Activated naive CD4-positive, alpha-beta T cell treated with anti-CD3 and anti-CD28 coated beads, Interleukin-2, amount 10 ng/mL, durations not matched to agents 7 days and 5 days (primary cell): ENCODE results near the gene SEMA3A.

ENCODE experiments used
- CTCF ChIA-PET: fragments of 350-600 bp; sonication (Branson Sonifier 250); formaldehyde crosslinking; loops from one replicate; lab custom pipeline; 2021; ENCODE audit warnings: antibody characterized with exemption; lab: Charles Lee
- DNase-seq: peaks from one replicate; pipeline ENCODE4 v3.0.0-alpha.2; 2020
- H3K27ac Mint-ChIP-seq: one replicate; pipeline ENCODE4 v1.8.0; 2021; ENCODE audit warnings: mild to moderate bottlenecking, moderate library complexity, mixed read lengths
- H3K27me3 Mint-ChIP-seq: one replicate; pipeline ENCODE4 v1.8.0; 2021; ENCODE audit warnings: mild to moderate bottlenecking, mixed read lengths
- H3K36me3 Mint-ChIP-seq: one replicate; pipeline ENCODE4 v1.8.0; 2021; ENCODE audit warnings: mixed read lengths
- H3K4me1 Mint-ChIP-seq: one replicate; pipeline ENCODE4 v1.8.0; 2021; ENCODE audit warnings: mixed read lengths
- H3K4me3 Mint-ChIP-seq: one replicate; pipeline ENCODE4 v1.8.0; 2021; ENCODE audit warnings: mild to moderate bottlenecking, moderate library complexity, mixed read lengths
- H3K9me3 Mint-ChIP-seq: one replicate; pipeline ENCODE4 v1.8.0; 2021; ENCODE audit warnings: mixed read lengths

The SEMA3A gene

DNA sequence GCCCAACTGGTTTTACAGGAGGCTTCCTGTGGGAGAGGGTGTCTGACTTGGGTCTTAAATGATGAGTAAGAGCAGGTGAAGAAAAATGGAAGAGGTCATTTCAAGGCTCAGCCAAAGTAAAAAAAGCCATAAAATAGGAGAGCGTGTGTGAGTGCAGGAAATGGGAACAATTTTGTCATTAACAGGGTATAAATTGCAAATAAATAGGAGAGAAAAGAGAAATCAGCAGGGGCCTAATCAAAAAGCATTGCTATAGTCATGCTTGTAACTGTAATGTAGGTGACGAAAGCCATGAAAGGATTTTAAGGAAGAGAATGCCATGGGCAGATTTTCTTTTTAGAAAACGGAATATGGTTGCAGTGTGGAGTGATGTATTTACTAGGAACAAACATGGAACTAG is 15.7 kb upstream of the SEMA3A start:
- Mint-ChIP-seq H3K4me1 (no peaks in the 10 kb centered on the region), H3K27ac (no peak overlapping the region), H3K27me3 (no peaks in the 10 kb centered on the region), H3K4me3 (no peak overlapping the region), H3K9me3 (no peaks in the 10 kb centered on the region), H3K36me3 (no peaks in the 10 kb centered on the region)
- CTCF ChIA-PET = no interaction called here
- DNase-seq = no peak

DNA sequence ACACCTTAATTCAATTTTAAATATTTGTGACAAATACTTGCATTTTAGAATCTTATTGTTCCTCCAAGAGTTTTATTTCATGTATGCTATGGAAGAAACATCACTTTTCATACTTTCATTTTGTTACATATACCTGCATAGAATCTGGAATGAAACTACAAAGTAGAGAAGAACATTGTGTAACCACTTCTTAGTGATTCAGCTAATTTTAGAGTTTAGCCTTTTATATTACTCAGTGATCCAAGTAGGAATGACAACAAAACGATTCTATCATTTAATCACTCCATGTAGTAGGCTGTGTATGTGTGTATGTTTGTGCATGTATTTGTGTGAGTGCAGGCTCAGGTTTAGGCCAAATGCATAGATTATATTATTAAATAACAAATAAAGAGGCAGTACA is 14.4 kb upstream of the SEMA3A start:
- Mint-ChIP-seq H3K4me3 (no peak overlapping the region), H3K27ac (no peak overlapping the region), H3K36me3 (no peaks in the 10 kb centered on the region), H3K9me3 (no peaks in the 10 kb centered on the region), H3K27me3 (no peaks in the 10 kb centered on the region), H3K4me1 (no peaks in the 10 kb centered on the region)
- no peak for DNase-seq
- CTCF ChIA-PET = no interaction called here

DNA sequence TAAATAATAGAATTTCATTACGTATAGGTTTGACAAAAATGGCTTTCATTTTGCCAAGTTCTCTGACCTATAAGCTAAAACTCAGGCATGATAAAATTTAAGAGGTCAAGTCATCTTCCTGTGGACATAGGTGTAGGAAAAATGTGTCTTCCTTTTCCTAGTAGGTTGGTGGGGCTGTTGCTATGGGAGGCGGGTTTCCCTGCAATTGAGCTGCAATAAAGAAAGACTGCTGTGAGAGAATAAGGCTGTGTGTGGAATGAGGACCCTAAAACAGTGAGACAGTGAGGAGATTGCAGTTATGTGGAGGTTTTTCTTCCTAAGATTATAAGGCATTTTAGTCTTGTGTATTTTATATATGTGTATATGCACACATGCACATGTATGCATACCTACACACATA is 13.0 kb upstream of the SEMA3A start:
- no peak overlapping the region for H3K4me3 Mint-ChIP-seq
- CTCF ChIA-PET = no interaction called here
- DNase-seq = no peak
- H3K27ac Mint-ChIP-seq = no peak overlapping the region
- no peaks in the 10 kb centered on the region for H3K4me1 Mint-ChIP-seq
- no peaks in the 10 kb centered on the region for H3K27me3 Mint-ChIP-seq
- no peaks in the 10 kb centered on the region for H3K9me3 Mint-ChIP-seq
- H3K36me3 Mint-ChIP-seq = no peaks in the 10 kb centered on the region

- no peak overlapping the region for H3K4me3 Mint-ChIP-seq
- no peaks in the 10 kb centered on the region for H3K9me3 Mint-ChIP-seq
- DNase-seq = no peak
- CTCF ChIA-PET = no interaction called here
- no peaks in the 10 kb centered on the region for H3K36me3 Mint-ChIP-seq
- H3K27me3 Mint-ChIP-seq = no peaks in the 10 kb centered on the region
- no peak overlapping the region for H3K27ac Mint-ChIP-seq
- H3K4me1 Mint-ChIP-seq = no peaks in the 10 kb centered on the region
These were observed 12.4 kb upstream of the SEMA3A start for GRCh38 chr7:84207025-84207424.

GRCh38 chr7:84204655-84205054 is 10.1 kb upstream of the SEMA3A start:
- no peak for DNase-seq
- no peak overlapping the region for H3K27ac Mint-ChIP-seq
- H3K4me1 Mint-ChIP-seq = no peaks in the 10 kb centered on the region
- H3K27me3 Mint-ChIP-seq = no peaks in the 10 kb centered on the region
- no peaks in the 10 kb centered on the region for H3K9me3 Mint-ChIP-seq
- CTCF ChIA-PET = no interaction called here
- H3K36me3 Mint-ChIP-seq = no peaks in the 10 kb centered on the region
- H3K4me3 Mint-ChIP-seq = no peak overlapping the region

DNA sequence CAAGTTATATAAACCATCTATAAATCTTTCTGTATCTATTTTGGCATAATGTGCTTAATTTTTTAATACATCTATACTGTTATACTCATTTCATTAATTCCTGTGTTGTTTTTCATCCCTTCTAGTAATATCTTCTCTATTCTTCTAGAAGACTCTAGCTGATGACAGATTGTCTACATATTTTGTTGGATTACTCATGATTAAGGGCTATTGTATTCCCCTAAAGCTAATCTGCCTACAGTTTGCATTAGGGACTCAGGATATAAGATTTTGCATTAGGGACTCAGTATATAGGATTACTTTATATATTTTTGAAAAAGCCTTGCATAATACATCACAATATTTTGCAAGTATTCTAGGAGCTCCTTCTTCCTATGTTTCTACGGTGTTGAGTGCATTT is 8.3 kb upstream of the SEMA3A start:
- Mint-ChIP-seq H3K36me3 (no peaks in the 10 kb centered on the region), H3K4me1 (peaks cover 4% of the 10 kb centered on the region), H3K27me3 (no peaks in the 10 kb centered on the region), H3K27ac (no peak overlapping the region), H3K4me3 (no peak overlapping the region), H3K9me3 (no peaks in the 10 kb centered on the region)
- no peak for DNase-seq
- CTCF ChIA-PET = no interaction called here

GRCh38 chr7:84200859-84201258 is 6.3 kb upstream of the SEMA3A start:
- DNase-seq = no peak
- peaks cover 8% of the 10 kb centered on the region for H3K4me1 Mint-ChIP-seq
- H3K36me3 Mint-ChIP-seq = no peaks in the 10 kb centered on the region
- peaks cover 3% of the 10 kb centered on the region for H3K27me3 Mint-ChIP-seq
- H3K4me3 Mint-ChIP-seq = no peak overlapping the region
- CTCF ChIA-PET = interaction anchor here (0.6 kb wide), 1 partner anchor 62 kb away, joined by 3 read pairs; no protein-coding TSS in a partner anchor
- H3K9me3 Mint-ChIP-seq = no peaks in the 10 kb centered on the region
- H3K27ac Mint-ChIP-seq = no peak overlapping the region

DNA sequence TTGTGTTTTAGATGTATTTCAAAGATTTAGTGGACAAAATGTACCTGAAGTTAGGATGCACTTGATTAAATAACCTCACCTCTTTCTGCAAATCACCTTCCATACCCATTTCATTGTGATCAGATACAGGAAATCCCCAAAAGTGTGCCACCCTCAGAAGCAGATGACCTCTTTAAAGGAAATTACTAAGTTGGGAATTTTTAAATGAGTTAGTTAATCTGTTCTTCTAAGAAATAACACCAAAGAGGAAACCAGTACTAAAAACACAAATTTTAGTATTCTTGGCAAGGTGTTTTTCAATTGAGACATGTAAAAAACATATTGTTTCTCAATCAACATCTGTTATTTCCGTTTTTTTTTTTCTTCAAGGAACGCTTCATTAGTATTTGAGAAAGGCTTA is 4.6 kb upstream of the SEMA3A start:
- H3K4me1 Mint-ChIP-seq = peaks cover 23% of the 10 kb centered on the region
- H3K9me3 Mint-ChIP-seq = no peaks in the 10 kb centered on the region
- CTCF ChIA-PET = no interaction called here
- H3K27ac Mint-ChIP-seq = no peak overlapping the region
- H3K4me3 Mint-ChIP-seq = no peak overlapping the region
- no peaks in the 10 kb centered on the region for H3K36me3 Mint-ChIP-seq
- H3K27me3 Mint-ChIP-seq = peaks cover 13% of the 10 kb centered on the region
- no peak for DNase-seq

DNA sequence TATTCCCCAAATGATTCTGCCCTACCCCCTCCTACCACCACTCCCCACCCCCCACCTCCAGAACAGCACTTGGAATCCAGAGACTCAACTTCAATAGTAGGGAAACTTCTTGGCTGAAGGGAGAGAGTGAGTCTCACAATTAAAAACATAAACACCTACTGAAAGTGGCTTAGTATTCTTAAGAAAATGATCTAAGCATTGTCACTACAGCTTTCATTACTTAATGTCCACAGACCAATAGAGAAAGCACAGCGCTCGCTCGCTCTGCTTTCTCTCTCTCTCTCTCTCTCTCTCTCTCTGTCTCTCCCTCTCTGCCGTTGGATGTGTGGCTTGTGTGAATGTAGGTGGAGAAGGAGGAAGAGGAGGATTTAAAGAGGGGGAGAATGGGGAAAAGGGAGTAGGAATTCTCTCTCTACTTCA is 1.5 kb upstream of the SEMA3A start:
- peaks cover 13% of the 10 kb centered on the region for H3K27me3 Mint-ChIP-seq
- no peak for DNase-seq
- H3K4me3 Mint-ChIP-seq = peak overlapping the region; percentile 91
- peaks cover 33% of the 10 kb centered on the region for H3K4me1 Mint-ChIP-seq
- CTCF ChIA-PET = interaction anchor here (1.2 kb wide), 1 partner anchor 260 kb away, joined by 3 read pairs; no protein-coding TSS in a partner anchor
- H3K27ac Mint-ChIP-seq = no peak overlapping the region
- no peaks in the 10 kb centered on the region for H3K9me3 Mint-ChIP-seq
- no peaks in the 10 kb centered on the region for H3K36me3 Mint-ChIP-seq

DNA sequence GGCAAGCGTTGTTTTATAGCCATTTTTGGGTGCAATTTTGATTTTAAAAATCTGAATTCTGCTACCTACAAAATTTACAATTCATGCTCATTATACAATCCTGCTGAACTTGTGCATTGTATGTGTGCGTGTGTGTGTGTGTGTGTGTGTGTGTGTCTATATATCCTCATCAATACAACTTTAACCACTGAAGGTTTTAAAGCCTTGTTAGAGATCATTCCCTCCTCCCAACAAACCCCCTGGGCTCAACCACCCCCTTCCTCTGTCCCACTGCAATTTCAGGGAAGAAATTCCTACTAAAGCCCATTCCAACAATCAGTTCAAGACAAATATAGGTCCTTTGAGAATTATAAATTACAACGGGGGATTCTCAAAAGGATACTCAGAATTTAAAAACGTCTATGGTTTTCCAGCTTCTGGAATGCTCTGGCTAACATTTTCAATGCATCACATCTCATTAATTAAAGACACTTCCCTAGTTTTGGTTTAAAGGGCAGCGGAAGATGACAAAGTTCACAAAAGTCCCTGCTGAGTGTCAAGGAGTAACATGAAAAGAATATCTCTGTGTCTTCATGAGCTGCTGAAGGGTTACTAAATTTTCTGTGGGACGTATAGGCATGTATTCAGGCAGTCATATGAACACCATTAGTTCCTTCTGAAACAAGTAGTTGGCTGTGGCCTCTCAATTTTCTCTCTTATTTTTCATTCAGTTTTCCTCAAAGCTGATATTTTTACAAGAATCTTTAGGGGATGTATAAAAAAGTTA is 889 bp upstream of the SEMA3A start:
- H3K4me1 Mint-ChIP-seq = peaks cover 33% of the 10 kb centered on the region
- no peak overlapping the region for H3K27ac Mint-ChIP-seq
- H3K27me3 Mint-ChIP-seq = peaks cover 13% of the 10 kb centered on the region
- no peaks in the 10 kb centered on the region for H3K9me3 Mint-ChIP-seq
- no peak for DNase-seq
- H3K4me3 Mint-ChIP-seq = peak overlapping the region; percentile 91
- no peaks in the 10 kb centered on the region for H3K36me3 Mint-ChIP-seq
- CTCF ChIA-PET = interaction anchor here (1.0 to 1.2 kb wide), 2 partner anchors 15 to 260 kb away, joined by 3 read pairs; no protein-coding TSS in a partner anchor

DNA sequence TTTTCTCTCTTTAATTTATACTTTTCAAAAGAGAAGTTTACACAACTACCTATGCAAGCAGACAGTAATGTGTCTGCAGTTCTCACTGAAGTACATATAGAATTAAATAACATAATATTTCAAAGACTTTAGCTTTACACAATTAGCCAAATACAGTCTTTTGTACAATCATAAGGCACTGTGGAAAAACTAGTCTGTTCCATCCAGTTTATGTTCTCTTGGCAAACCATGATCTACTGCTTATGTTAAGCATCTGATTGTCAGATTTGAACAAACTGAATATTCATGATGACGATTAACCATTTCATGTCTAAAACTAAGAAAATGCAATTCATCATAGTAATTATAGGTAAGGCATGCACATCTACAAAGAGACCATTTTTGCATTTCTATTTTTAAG is 842 bp downstream of the SEMA3A start:
- H3K27me3 Mint-ChIP-seq = peaks cover 13% of the 10 kb centered on the region
- no peaks in the 10 kb centered on the region for H3K36me3 Mint-ChIP-seq
- H3K4me3 Mint-ChIP-seq = peak overlapping the region; percentile 91
- peaks cover 30% of the 10 kb centered on the region for H3K4me1 Mint-ChIP-seq
- H3K9me3 Mint-ChIP-seq = no peaks in the 10 kb centered on the region
- no peak for DNase-seq
- CTCF ChIA-PET = interaction anchor here (0.7 to 1.1 kb wide), 2 partner anchors 258 to 817 kb away, joined by 3 to 5 read pairs; no protein-coding TSS in a partner anchor
- no peak overlapping the region for H3K27ac Mint-ChIP-seq

DNA sequence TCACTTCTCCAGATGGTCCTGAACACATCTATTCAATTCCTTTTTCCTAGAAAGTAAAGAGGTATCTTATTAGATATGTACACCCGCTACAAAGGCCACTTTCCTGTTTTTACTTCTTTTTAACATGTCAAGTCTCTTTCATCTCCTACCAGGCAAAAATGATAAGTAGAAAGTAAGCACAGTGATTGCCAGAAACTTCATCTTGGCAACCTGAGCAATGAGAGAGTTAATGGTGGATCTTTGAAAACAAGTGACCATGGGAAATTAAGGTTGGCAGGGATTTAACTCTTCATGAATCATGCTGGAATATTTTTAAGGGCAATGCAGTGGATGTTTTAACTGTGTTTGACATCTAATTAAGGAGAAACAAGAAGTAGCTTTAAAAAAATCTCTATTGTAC is 2.7 kb downstream of the SEMA3A start:
- Mint-ChIP-seq H3K4me3 (no peak overlapping the region), H3K4me1 (peaks cover 42% of the 10 kb centered on the region), H3K36me3 (no peaks in the 10 kb centered on the region), H3K27ac (no peak overlapping the region), H3K9me3 (no peaks in the 10 kb centered on the region), H3K27me3 (peaks cover 13% of the 10 kb centered on the region)
- CTCF ChIA-PET = interaction anchor here (0.6 kb wide), 1 partner anchor 1360 kb away, joined by 3 read pairs; no protein-coding TSS in a partner anchor
- DNase-seq = no peak

GRCh38 chr7:84191261-84191660 is 3.3 kb downstream of the SEMA3A start:
- no peaks in the 10 kb centered on the region for H3K9me3 Mint-ChIP-seq
- H3K27ac Mint-ChIP-seq = no peak overlapping the region
- no peak for DNase-seq
- H3K4me3 Mint-ChIP-seq = no peak overlapping the region
- H3K36me3 Mint-ChIP-seq = no peaks in the 10 kb centered on the region
- H3K4me1 Mint-ChIP-seq = peaks cover 41% of the 10 kb centered on the region
- CTCF ChIA-PET = no interaction called here
- peaks cover 12% of the 10 kb centered on the region for H3K27me3 Mint-ChIP-seq

DNA sequence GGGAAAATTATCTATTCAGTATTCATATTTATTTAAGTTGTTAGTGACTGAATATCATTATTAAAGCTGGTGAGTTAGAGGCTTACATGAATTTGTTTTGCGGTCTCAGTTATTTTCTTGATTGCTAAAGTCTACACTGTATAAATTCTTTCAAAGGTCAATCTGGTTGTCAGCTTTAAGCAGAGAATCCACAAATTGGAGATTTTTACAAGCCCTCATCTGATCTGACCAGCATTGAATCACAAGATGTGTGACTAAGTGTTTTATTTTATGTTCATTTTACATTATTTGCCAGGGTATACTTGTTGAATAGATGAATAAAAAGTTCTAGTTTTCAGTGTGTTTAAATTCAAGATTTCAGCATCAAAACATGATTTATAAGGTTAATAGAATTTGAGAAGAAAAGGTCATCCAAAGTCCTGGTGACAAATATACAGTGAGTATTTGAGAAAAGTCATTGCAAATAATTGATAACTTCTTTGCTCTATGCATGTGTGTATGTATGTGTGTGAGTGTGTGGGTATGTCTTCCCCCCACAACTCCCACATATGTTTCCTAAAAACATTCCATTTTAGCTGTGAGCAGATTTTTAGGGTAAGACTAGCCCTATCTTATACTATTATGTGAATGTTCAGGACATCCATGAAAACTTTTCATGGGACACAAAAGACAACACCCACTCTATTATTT is 4.4 kb downstream of the SEMA3A start:
- DNase-seq = no peak
- H3K27ac Mint-ChIP-seq = no peak overlapping the region
- H3K4me1 Mint-ChIP-seq = peaks cover 31% of the 10 kb centered on the region
- no peak overlapping the region for H3K4me3 Mint-ChIP-seq
- CTCF ChIA-PET = interaction anchor here (0.8 kb wide), 1 partner anchor 213 kb away, joined by 3 read pairs; no protein-coding TSS in a partner anchor
- no peaks in the 10 kb centered on the region for H3K36me3 Mint-ChIP-seq
- H3K27me3 Mint-ChIP-seq = peaks cover 6% of the 10 kb centered on the region
- no peaks in the 10 kb centered on the region for H3K9me3 Mint-ChIP-seq
